LNCAP (cell line): Measurements from ENCODE around the gene TMEM158.

ENCODE experiments used
- CTCF ChIP-seq: fragments of 450-650 bp; IDR thresholded peaks from 2 replicates; pipeline ENCODE4 v1.5.1; 2017; ENCODE audit warnings: mild to moderate bottlenecking

The TMEM158 gene

GRCh38 chr3:45226206-45226915 is at the start of gene TMEM158:
Gene TMEM158 (minus strand): TSS chr3:45226287. CDS start chr3:45226027, 260 bp downstream.
- TF ChIP-seq CTCF: no peak

GRCh38 chr3:45275006-45275704 is 49.1 kb upstream of the TMEM158 start:
- no peak for TF ChIP-seq CTCF

GRCh38 chr3:45273681-45274515 is 47.8 kb upstream of the TMEM158 start:
- TF ChIP-seq CTCF: no peak

GRCh38 chr3:45272828-45273470 is 46.9 kb upstream of the TMEM158 start:
- no peak for TF ChIP-seq CTCF

GRCh38 chr3:45272032-45272810 is 46.1 kb upstream of the TMEM158 start:
- no peak for TF ChIP-seq CTCF

GRCh38 chr3:45269952-45270351 is 43.9 kb upstream of the TMEM158 start:
- no peak for TF ChIP-seq CTCF
